Thoracic aorta (tissue), 2 donors: ENCODE results near the gene EXT2. TPM values are rescaled to one million over a fixed set of nuclear protein-coding genes. Genes with fewer than 3 reads are reported as not detected.

ENCODE experiments used
- ATAC-seq: fragments of 150-250 bp; one replicate; pipeline ENCODE4 v1.8.0; 2017; ENCODE audit warnings: low read depth; ENCODE audit not compliant: insufficient number of reproducible peaks, low FRiP score
- DNase-seq: peaks from one replicate; pipeline ENCODE4 v3.0.0-alpha.2; 2020; ENCODE audit warnings: low spot score
- H3K27ac ChIP-seq, 2 donors: fragments of 200-600 bp; sonication (generic); 1 replicate in 1 of 2; 2 replicates in 1 of 2; pipeline ENCODE4 v1.5.1; 2016; ENCODE audit warnings: mild to moderate bottlenecking in 2 of 2, moderate library complexity in 2 of 2
- H3K27me3 ChIP-seq: fragments of 200-600 bp; sonication (generic); replicated peaks from 2 replicates; pipeline ENCODE4 v1.6.0; 2016; ENCODE audit warnings: mild to moderate bottlenecking; ENCODE audit not compliant: insufficient read depth
- H3K36me3 ChIP-seq: fragments of 200-600 bp; sonication (generic); one replicate; pipeline ENCODE4 v1.5.1; 2016
- H3K4me1 ChIP-seq, 2 donors: fragments of 200-600 bp; sonication (generic); 1 replicate in 1 of 2; 2 replicates in 1 of 2; pipeline versions ENCODE4 v1.5.1 to v1.6.0; 2016; ENCODE audit warnings: low read depth in 2 of 2, mild to moderate bottlenecking in 1 of 2; ENCODE audit not compliant: control insufficient read depth in 1 of 2
- H3K4me3 ChIP-seq: fragments of 200-600 bp; sonication (generic); 2 replicates; pipeline ENCODE4 v1.5.1; 2016; ENCODE audit warnings: mild to moderate bottlenecking
- H3K9me3 ChIP-seq: fragments of 200-600 bp; sonication (generic); 2 replicates; pipeline ENCODE4 v1.5.1; 2016
- CTCF ChIP-seq: fragments of 200-600 bp; sonication (generic); IDR thresholded peaks from one replicate; pipeline ENCODE4 v1.5.1; 2019; ENCODE audit warnings: antibody characterized with exemption
- total RNA-seq, 2 donors: library from RNA; depleted of rRNA; stranded (reverse); fragments of >200 nt; gene quantifications; one replicate each; pipeline versions ENCODE4 v1.1.0 to v1.2.3, GENCODE V29; 2016

Gene EXT2
- total RNA-seq, 2 donors from 2014 or later = 64.4 to 102 TPM

- Histone ChIP-seq H3K27me3 (no peaks in the 10 kb centered on the region), H3K36me3 (peaks cover 3% of the 10 kb centered on the region), H3K4me1 (peaks cover 0 to 5% of the 10 kb centered on the region in 2 donors), H3K4me3 (no peak overlapping the region), H3K27ac (no peak overlapping the region), H3K9me3 (no peaks in the 10 kb centered on the region)
- DNase-seq = no peak
- TF ChIP-seq CTCF = no peak
- no peak for ATAC-seq
Measured at GRCh38 chr11:44171518-44171917, 76.0 kb downstream of the EXT2 start.

DNA sequence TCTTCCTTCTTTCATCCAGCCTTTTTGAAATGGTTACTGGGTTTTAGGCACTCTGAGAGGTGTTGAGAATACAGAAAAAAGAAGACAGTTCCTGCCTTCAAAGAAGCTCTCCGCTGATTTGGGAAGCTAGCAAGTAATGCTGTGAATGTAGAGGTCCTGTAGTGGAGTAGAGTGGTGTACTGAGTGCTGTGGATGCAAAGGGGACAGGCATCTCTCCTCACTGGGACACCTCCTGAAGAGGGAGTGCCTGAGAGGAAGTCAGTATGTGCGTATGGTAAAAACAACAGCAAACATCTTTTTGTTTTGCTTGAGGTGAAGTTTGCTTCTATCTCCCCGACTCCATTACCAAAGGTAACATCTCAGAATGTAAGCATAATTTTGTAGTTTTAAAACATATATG is 77.5 kb downstream of the EXT2 start:
- DNase-seq = no peak
- TF ChIP-seq CTCF = no peak
- no peak for ATAC-seq

DNA sequence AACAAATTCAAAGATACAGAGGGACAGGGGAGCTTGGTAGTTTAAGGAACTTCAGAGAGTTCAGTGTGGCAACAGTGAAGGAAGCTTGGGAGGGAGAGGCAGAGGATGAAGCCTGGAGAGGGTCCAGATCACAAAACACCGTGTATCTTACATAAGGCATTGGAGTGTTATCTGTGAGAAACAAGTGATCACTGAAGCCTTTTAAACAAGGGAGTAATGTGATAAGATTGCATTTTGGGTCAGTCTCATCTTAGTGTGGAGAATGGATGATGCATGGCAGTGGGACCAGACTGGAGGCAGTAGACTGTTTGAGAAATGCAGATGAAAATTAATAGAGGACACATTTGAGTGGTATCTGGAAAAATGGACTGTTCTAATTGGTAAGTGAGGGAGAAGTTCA is 79.4 kb downstream of the EXT2 start:
- H3K36me3 ChIP-seq = peaks cover 3% of the 10 kb centered on the region
- ATAC-seq (no peak), DNase-seq (no peak)
- H3K27me3 ChIP-seq = no peaks in the 10 kb centered on the region
- no peak for TF ChIP-seq CTCF
- H3K27ac ChIP-seq = no peak overlapping the region
- H3K4me3 ChIP-seq = no peak overlapping the region
- H3K4me1 ChIP-seq = no peaks in the 10 kb centered on the region
- no peaks in the 10 kb centered on the region for H3K9me3 ChIP-seq

More for the DNA sequence above, 77.5 kb downstream of the EXT2 start:
- Histone ChIP-seq H3K27me3 (no peaks in the 10 kb centered on the region), H3K4me1 (no peaks in the 10 kb centered on the region), H3K9me3 (no peaks in the 10 kb centered on the region), H3K36me3 (peaks cover 3% of the 10 kb centered on the region), H3K4me3 (no peak overlapping the region), H3K27ac (no peak overlapping the region)

- DNase-seq (no peak), ATAC-seq (no peak)
- H3K9me3 ChIP-seq = no peaks in the 10 kb centered on the region
- H3K27me3 ChIP-seq = no peaks in the 10 kb centered on the region
- no peak for TF ChIP-seq CTCF
- peaks cover 3% of the 10 kb centered on the region for H3K36me3 ChIP-seq
- H3K4me3 ChIP-seq = no peak overlapping the region
- H3K4me1 ChIP-seq = no peaks in the 10 kb centered on the region
- no peak overlapping the region for H3K27ac ChIP-seq
Measured at GRCh38 chr11:44176546-44177213, 81.2 kb downstream of the EXT2 start.

DNA sequence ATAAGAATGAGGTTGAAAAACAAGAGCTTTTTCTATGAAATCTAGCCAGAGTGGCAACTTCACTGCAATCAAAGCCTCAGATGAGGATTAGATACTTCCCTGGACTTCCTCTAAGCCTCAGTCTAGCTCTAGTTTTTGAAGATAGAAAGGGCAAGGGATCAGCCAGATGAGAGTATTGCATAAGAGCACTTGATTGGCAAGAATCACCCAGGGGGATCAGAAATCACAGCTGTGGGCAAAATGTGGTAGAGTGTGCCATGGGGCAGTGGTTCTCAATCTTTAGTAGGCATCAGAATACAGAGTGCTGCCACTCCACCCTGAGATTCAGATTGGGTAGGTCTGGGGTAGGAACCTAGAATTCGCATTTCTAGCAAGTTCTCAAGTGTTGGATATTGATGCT is 82.4 kb downstream of the EXT2 start:
- ATAC-seq = no peak
- TF ChIP-seq CTCF = no peak
- H3K4me1 ChIP-seq = no peaks in the 10 kb centered on the region

More for the DNA sequence above, 82.4 kb downstream of the EXT2 start:
- Histone ChIP-seq H3K27me3 (no peaks in the 10 kb centered on the region), H3K36me3 (peaks cover under 1% of the 10 kb centered on the region), H3K9me3 (no peaks in the 10 kb centered on the region), H3K4me3 (no peak overlapping the region), H3K27ac (no peak overlapping the region)
- DNase-seq = no peak
